ENCODE data around the gene MAP7. TPM values are rescaled to one million over a fixed set of nuclear protein-coding genes. Genes with fewer than 3 reads are reported as not detected.

Gene MAP7
- total and polyA plus RNA-seq, 9 of the 15 experiments (the other 6 are each of a cell fraction or from before 2014, with no cell fraction given), result 0.76 to 7.7 (median 3.9) TPM

DNA sequence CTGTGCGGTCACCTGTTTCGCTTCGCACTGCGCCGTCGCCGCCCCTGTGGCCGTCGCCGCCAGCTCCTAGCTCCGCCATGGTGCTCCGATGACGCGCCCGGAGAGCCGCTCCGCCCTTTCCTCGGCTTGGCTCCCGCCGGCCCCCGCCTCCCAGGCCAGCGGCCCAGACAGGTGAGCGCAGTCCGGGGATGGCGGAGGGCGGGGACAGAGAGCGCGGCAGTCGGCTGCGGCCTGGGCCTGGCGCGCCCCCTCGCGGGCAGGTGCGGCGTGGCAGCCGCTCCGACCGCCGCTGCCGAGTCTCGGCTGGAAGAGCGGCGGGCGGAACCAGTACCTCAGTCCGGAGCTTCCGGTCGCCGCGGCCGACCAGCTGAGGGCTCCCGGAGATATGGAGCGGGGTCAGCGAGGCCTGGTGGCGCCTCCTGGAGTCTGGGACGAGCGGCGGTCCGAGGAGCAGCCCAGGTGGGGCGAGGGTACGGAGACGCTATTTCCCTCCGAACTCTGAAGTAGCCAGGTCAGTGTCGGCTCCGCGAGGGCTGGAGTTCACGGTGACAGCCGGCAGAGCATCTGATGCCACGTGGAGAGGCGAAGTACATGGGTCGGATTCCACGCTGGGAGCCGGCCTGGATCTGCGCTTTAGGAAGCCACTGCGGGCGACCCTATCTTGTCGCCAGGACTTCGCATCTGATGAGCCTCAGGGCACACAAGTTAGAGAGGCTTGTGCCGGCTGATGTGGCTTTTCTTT lies at the start of gene MAP7 (continued):
- TF ChIP-seq L3MBTL2 (IDR thresholded peaks at IDR 0.05) (peak; percentile 71), TEAD1 (CRISPR knock-in tag; IDR thresholded peaks at IDR 0.05) (peak in 1 of 2 experiments; percentile 90; a peak in 2 of 4 replicates), SAFB (IDR thresholded peaks at IDR 0.05; ENCODE audit: borderline replicate concordance, low read depth, low read length) (peak; percentile 46; the same call in 1 of the 2 replicates), SAP30 (IDR thresholded peaks at IDR 0.05; ENCODE audit: borderline replicate concordance, insufficient read depth, low read depth, low read length, poor library complexity, severe bottlenecking) (peak; percentile 66), RCOR1 (IDR thresholded peaks at IDR 0.05; ENCODE audit: borderline replicate concordance in 1 of 2, low read depth in 2 of 2, low read length in 2 of 2) (peak in 1 of 2 experiments; percentile 87; a peak in 3 of 4 replicates), ZFX (CRISPR knock-in tag; IDR thresholded peaks at IDR 0.05) (peak; percentile 61), CBFB (CRISPR knock-in tag; IDR thresholded peaks at IDR 0.05) (no peak), ZBTB7A (IDR thresholded peaks at IDR 0.05; ENCODE audit: borderline replicate concordance, control insufficient read depth, low read depth, low read length) (peak; percentile 42; the same call in 1 of the 2 replicates), SIN3A (IDR thresholded peaks at IDR 0.05; ENCODE audit: borderline replicate concordance in 2 of 2, control insufficient read depth in 1 of 2, low read depth in 2 of 2, low read length in 2 of 2) (peak in 1 of 2 experiments; percentile 14; a peak in 1 of 4 replicates), RBM34 (IDR thresholded peaks at IDR 0.05; ENCODE audit: borderline replicate concordance, insufficient read depth, low read length) (peak; percentile 30; the same call in 1 of the 2 replicates), SMC3 (conservative IDR thresholded peaks at IDR 0.05; ENCODE audit: insufficient read depth, low read depth, low read length) (peak; percentile 46), KLF13 (tag; IDR thresholded peaks at IDR 0.05; ENCODE audit: borderline replicate concordance, low read depth) (peak; percentile 79), MTA1 (IDR thresholded peaks at IDR 0.05; ENCODE audit: borderline replicate concordance) (0 out of 2 replicates have a peak, but pooled peaks have one; percentile 36)
- TF ChIP-seq, protein P1, sequence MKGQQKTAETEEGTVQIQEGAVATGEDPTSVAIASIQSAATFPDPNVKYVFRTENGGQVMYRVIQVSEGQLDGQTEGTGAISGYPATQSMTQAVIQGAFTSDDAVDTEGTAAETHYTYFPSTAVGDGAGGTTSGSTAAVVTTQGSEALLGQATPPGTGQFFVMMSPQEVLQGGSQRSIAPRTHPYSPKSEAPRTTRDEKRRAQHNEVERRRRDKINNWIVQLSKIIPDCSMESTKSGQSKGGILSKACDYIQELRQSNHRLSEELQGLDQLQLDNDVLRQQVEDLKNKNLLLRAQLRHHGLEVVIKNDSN (CRISPR knock-in tag; IDR thresholded peaks at IDR 0.05), result 0 out of 2 replicates have a peak, but pooled peaks have one; percentile 9
- TF ChIP-seq, protein P2, sequence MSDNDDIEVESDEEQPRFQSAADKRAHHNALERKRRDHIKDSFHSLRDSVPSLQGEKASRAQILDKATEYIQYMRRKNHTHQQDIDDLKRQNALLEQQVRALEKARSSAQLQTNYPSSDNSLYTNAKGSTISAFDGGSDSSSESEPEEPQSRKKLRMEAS (CRISPR knock-in tag; IDR thresholded peaks at IDR 0.05), result peak; percentile 69
- TF ChIP-seq, protein P3, sequence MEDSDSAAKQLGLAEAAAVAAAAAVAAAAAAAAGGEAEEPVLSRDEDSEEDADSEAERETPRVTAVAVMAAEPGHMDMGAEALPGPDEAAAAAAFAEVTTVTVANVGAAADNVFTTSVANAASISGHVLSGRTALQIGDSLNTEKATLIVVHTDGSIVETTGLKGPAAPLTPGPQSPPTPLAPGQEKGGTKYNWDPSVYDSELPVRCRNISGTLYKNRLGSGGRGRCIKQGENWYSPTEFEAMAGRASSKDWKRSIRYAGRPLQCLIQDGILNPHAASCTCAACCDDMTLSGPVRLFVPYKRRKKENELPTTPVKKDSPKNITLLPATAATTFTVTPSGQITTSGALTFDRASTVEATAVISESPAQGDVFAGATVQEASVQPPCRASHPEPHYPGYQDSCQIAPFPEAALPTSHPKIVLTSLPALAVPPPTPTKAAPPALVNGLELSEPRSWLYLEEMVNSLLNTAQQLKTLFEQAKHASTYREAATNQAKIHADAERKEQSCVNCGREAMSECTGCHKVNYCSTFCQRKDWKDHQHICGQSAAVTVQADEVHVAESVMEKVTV (CRISPR knock-in tag; IDR thresholded peaks at IDR 0.05), result peak; percentile 70
- TF ChIP-seq, protein P4, sequence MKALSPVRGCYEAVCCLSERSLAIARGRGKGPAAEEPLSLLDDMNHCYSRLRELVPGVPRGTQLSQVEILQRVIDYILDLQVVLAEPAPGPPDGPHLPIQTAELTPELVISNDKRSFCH (CRISPR knock-in tag; IDR thresholded peaks at IDR 0.05), result no peak
- TF ChIP-seq, protein P4 (tag; IDR thresholded peaks at IDR 0.05), result peak; percentile 88
